ENCODE measurements around the gene ANKRD23. TPM values are rescaled to one million over a fixed set of nuclear protein-coding genes. Genes with fewer than 3 reads are reported as not detected.

ANKRD23 gene
- total and polyA plus RNA-seq, 2 of the 8 experiments (the other 6 are each of a cell fraction or from before 2014, with no cell fraction given): 3.4 to 3.5 TPM

DNA sequence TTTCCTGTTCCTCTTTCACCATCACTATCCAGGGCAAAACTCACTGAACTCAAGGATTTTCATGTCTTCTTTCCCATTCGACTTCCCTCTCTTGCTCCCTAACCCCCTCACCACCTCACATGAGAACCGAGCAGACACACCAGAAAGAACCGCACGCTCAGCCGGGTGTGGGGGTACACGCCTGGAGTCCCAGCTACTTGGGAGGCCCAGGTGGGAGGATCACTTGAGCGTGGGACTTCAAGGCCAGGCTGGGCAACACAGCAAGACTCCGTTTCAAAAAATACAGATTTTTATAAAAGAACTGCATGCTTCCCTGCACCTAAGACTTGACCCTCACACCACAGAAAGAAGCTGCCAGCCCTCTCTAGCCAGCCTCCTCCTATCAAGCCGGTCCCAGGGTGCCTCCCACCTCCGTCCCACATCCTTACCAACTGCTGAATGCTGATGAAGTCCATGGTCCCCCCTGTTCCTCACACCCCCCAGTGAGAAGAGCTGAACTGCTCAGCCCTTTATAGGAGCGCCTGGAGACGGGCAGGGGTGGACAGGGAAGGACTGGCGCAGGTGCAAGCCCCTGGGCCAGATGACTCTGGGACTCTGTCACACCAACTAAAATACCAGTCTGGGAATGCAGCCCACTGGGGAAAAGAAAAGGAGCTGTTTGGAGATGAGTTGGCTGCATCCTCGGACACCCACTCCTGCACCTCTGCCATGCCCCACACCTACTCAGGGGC is at the start of gene ANKRD23 (continued):
- TF ChIP-seq, protein P1, sequence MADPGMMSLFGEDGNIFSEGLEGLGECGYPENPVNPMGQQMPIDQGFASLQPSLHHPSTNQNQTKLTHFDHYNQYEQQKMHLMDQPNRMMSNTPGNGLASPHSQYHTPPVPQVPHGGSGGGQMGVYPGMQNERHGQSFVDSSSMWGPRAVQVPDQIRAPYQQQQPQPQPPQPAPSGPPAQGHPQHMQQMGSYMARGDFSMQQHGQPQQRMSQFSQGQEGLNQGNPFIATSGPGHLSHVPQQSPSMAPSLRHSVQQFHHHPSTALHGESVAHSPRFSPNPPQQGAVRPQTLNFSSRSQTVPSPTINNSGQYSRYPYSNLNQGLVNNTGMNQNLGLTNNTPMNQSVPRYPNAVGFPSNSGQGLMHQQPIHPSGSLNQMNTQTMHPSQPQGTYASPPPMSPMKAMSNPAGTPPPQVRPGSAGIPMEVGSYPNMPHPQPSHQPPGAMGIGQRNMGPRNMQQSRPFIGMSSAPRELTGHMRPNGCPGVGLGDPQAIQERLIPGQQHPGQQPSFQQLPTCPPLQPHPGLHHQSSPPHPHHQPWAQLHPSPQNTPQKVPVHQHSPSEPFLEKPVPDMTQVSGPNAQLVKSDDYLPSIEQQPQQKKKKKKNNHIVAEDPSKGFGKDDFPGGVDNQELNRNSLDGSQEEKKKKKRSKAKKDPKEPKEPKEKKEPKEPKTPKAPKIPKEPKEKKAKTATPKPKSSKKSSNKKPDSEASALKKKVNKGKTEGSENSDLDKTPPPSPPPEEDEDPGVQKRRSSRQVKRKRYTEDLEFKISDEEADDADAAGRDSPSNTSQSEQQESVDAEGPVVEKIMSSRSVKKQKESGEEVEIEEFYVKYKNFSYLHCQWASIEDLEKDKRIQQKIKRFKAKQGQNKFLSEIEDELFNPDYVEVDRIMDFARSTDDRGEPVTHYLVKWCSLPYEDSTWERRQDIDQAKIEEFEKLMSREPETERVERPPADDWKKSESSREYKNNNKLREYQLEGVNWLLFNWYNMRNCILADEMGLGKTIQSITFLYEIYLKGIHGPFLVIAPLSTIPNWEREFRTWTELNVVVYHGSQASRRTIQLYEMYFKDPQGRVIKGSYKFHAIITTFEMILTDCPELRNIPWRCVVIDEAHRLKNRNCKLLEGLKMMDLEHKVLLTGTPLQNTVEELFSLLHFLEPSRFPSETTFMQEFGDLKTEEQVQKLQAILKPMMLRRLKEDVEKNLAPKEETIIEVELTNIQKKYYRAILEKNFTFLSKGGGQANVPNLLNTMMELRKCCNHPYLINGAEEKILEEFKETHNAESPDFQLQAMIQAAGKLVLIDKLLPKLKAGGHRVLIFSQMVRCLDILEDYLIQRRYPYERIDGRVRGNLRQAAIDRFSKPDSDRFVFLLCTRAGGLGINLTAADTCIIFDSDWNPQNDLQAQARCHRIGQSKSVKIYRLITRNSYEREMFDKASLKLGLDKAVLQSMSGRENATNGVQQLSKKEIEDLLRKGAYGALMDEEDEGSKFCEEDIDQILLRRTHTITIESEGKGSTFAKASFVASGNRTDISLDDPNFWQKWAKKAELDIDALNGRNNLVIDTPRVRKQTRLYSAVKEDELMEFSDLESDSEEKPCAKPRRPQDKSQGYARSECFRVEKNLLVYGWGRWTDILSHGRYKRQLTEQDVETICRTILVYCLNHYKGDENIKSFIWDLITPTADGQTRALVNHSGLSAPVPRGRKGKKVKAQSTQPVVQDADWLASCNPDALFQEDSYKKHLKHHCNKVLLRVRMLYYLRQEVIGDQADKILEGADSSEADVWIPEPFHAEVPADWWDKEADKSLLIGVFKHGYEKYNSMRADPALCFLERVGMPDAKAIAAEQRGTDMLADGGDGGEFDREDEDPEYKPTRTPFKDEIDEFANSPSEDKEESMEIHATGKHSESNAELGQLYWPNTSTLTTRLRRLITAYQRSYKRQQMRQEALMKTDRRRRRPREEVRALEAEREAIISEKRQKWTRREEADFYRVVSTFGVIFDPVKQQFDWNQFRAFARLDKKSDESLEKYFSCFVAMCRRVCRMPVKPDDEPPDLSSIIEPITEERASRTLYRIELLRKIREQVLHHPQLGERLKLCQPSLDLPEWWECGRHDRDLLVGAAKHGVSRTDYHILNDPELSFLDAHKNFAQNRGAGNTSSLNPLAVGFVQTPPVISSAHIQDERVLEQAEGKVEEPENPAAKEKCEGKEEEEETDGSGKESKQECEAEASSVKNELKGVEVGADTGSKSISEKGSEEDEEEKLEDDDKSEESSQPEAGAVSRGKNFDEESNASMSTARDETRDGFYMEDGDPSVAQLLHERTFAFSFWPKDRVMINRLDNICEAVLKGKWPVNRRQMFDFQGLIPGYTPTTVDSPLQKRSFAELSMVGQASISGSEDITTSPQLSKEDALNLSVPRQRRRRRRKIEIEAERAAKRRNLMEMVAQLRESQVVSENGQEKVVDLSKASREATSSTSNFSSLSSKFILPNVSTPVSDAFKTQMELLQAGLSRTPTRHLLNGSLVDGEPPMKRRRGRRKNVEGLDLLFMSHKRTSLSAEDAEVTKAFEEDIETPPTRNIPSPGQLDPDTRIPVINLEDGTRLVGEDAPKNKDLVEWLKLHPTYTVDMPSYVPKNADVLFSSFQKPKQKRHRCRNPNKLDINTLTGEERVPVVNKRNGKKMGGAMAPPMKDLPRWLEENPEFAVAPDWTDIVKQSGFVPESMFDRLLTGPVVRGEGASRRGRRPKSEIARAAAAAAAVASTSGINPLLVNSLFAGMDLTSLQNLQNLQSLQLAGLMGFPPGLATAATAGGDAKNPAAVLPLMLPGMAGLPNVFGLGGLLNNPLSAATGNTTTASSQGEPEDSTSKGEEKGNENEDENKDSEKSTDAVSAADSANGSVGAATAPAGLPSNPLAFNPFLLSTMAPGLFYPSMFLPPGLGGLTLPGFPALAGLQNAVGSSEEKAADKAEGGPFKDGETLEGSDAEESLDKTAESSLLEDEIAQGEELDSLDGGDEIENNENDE (IDR thresholded peaks at IDR 0.05; ENCODE audit: insufficient replicate concordance, low read length): no peak
- TF ChIP-seq ZNF274 (IDR thresholded peaks at IDR 0.05; ENCODE audit: borderline replicate concordance, extremely low read depth, low read length): no peak
- TF ChIP-seq YY1 (IDR thresholded peaks at IDR 0.05; ENCODE audit: low read depth, low read length): no peak
- TF ChIP-seq RBBP5 (IDR thresholded peaks at IDR 0.05; ENCODE audit: borderline replicate concordance, low read depth, low read length): no peak
- TF ChIP-seq CHD2 (IDR thresholded peaks at IDR 0.05; ENCODE audit: low read length): no peak
- TF ChIP-seq, protein P2, sequence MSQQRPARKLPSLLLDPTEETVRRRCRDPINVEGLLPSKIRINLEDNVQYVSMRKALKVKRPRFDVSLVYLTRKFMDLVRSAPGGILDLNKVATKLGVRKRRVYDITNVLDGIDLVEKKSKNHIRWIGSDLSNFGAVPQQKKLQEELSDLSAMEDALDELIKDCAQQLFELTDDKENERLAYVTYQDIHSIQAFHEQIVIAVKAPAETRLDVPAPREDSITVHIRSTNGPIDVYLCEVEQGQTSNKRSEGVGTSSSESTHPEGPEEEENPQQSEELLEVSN (IDR thresholded peaks at IDR 0.05): no peak
- no peak for TF ChIP-seq BACH1 (IDR thresholded peaks at IDR 0.05; ENCODE audit: low read length)
- TF ChIP-seq SIRT6 (IDR thresholded peaks at IDR 0.05; ENCODE audit: low read length): no peak
- TF ChIP-seq SAP30 (IDR thresholded peaks at IDR 0.05; ENCODE audit: insufficient read depth, insufficient replicate concordance, low read length): no peak
- no peak for TF ChIP-seq EP300 (IDR thresholded peaks at IDR 0.05; ENCODE audit: borderline replicate concordance in 1 of 2, low read depth in 2 of 2, low read length in 2 of 2)

All from H1 (cell line).